ENCODE data around the gene PRKCE.

The PRKCE gene

DNA sequence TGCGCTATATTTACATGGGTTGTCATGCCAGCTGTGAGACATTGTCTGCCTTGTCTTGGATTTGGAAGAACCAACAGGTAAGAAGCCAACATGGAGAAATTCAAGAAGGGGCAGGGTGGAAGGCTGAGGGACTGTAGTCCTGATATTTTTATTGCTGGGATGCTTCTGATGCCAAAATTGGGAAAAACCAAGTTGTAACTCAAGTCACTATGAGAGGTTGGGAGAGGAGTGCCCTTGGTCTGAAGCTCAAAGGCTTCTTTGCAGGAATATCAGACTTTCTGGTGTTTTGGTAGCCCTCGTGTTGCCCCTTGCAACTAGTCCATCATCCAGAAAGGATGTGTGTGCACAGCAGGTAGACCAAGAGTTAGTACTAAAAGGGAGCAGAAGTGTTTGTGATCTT is 351.5 kb downstream of the PRKCE start:
- no peak for DNase-seq

- no peak for DNase-seq
These were observed 352.5 kb downstream of the PRKCE start for GRCh38 chr2:46003903-46004473.

GRCh38 chr2:46006473-46007025 is 355.1 kb downstream of the PRKCE start:
- DNase-seq, result no peak

DNA sequence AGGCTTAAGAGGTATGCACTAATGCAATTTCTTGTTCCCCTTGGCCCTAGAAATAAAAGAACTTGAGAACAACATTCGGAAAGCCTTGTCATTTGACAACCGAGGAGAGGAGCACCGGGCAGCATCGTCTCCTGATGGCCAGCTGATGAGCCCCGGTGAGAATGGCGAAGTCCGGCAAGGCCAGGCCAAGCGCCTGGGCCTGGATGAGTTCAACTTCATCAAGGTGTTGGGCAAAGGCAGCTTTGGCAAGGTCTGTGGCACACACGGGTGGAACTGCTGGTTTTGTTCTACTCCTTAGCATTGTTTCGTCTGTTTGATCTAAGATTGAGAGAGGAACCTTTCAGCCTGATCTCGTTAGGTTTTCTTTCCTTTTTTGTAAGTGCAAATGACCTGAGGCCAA is 355.9 kb downstream of the PRKCE start:
- no peak for DNase-seq

- DNase-seq, result no peak
These were observed 356.8 kb downstream of the PRKCE start for GRCh38 chr2:46008091-46008870.

GRCh38 chr2:46009315-46009714 is 357.8 kb downstream of the PRKCE start:
- DNase-seq, result no peak

DNA sequence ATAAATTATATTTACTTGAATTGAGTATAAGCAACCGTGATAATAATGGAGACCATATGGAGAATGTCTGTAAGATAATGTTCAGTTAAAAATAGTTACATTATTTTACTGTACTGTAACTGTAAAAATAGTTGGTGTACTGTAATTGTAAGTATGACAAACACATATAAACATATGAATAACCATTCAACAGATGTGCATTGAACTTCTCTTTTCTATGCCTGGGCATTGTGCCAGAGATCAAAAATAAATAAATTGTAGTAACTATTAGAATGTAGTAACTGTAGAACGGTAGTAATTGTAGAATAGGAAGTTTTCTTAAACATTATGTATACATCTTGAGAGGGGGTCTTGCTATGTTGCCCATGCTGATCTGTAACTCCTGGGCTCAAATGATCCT is 358.3 kb downstream of the PRKCE start:
- no peak for DNase-seq

DNA sequence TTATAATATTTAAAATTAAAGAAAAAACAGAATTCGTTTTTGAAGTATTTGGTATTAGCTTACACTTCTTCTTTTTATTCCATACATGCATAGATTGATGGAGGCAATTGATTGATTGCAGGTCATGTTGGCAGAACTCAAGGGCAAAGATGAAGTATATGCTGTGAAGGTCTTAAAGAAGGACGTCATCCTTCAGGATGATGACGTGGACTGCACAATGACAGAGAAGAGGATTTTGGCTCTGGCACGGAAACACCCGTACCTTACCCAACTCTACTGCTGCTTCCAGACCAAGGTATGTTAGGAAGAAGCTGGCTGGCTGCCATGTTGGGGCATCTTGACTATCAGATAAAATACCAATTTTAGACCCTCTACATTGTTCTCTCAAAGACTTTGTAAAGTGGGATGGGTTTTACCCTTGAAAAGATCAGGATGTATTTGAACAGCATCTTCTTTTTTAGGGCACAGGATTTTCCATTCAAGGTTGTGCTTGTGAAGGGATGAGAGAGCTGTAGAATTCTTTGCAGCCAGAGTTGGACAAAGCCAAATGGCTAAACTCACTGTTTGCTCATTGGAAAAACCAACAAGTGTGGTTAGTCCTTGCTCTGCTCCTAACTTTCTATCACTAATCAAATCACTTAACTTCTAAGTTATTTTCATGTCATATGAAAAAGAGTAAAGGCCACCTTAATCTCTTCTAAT is 358.9 kb downstream of the PRKCE start:
- no peak for DNase-seq

- DNase-seq, result no peak
These were observed 359.5 kb downstream of the PRKCE start for GRCh38 chr2:46010925-46011490.

- no peak for DNase-seq
These were observed 361.3 kb downstream of the PRKCE start for GRCh38 chr2:46012618-46013240.

- DNase-seq, result no peak
These were observed 362.3 kb downstream of the PRKCE start for GRCh38 chr2:46013726-46014125.

GRCh38 chr2:46014911-46015654 is 363.6 kb downstream of the PRKCE start:
- DNase-seq, result no peak

DNA sequence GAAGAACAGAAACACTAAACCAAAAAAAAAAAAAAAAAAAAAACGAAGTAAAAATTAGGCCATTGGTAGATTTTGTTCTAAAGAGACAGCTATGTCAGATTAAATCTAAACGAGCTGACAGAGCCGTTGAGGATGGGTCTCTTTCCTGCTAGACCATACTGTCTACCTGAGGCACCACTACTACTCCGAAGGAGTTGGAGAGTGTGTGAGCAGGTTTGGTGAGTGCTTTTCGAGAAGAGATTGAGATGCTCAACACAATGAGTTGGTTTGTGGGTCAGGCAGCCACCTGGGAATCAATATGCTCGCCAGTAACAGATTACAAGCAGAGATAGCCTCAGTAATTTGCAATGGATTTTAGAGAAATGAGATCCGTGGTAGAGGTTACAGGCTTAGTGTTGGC is 364.2 kb downstream of the PRKCE start:
- no peak for DNase-seq

GRCh38 chr2:46016091-46016490 is 364.6 kb downstream of the PRKCE start:
- no peak for DNase-seq

GRCh38 chr2:46018773-46019591 is 367.5 kb downstream of the PRKCE start:
- no peak for DNase-seq

DNA sequence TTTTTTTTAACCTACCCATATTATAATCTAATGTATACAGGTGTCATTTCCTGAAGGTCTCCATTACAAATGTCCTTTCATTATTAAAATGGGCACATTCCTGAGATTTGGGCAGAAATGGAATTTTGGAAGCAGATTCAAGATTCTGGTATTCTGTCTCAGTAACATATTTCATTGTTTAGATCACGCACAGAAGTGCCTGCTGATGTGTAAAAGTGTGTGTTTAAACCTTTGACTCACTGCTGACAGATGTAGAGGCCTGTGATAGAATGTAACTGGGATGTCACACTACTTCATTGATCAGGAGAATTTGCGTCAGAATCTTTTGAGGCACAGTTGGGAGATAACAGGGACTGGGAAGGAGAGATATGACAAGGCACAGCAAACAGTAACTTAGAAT is 368.9 kb downstream of the PRKCE start:
- DNase-seq, result no peak

GRCh38 chr2:46023165-46023854 is 371.8 kb downstream of the PRKCE start:
- DNase-seq, result no peak

GRCh38 chr2:46024146-46024779 is 372.8 kb downstream of the PRKCE start:
- no peak for DNase-seq

DNA sequence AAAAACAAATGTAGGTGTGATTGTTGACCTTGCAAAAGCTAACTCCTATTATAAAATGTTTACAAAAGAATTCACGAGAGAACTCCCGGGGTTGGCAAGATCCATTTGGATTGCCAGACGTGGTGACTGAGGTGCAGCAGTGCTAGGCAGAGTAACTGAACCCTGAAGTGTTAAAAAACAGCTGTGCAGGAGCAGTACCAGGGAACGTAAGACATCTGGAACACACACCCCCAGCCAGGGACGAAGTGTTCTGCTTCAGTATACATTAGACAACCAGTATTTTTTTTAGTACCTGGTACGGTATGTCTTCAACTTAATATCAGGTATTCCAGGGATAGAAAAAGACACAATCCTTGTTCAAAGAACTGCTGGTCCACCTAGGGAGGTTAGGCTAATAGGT is 373.6 kb downstream of the PRKCE start:
- no peak for DNase-seq

- DNase-seq, result no peak
These were observed 374.2 kb downstream of the PRKCE start for GRCh38 chr2:46025676-46026075.
